ENCODE measurements around the gene FBXO7. TPM values are rescaled to one million over a fixed set of nuclear protein-coding genes. Genes with fewer than 3 reads are reported as not detected.

FBXO7 gene
- total and polyA plus RNA-seq, 2 experiments from 2014 or later = 82.7 to 94.2 TPM

- no peak overlapping the region for H3K4me3 ChIP-seq
- no peaks in the 10 kb centered on the region for H3K27me3 ChIP-seq
- H3K4me1 ChIP-seq (ENCODE audit: insufficient read depth) = peaks cover 11% of the 10 kb centered on the region
- H3K4me2 ChIP-seq = peak overlapping the region; percentile 71
- peaks cover 29% of the 10 kb centered on the region for H4K20me1 ChIP-seq (ENCODE audit: insufficient read depth, poor library complexity, severe bottlenecking)
- H3K36me3 ChIP-seq (replicated peaks; ENCODE audit: insufficient read depth, low read depth) = no peaks in the 10 kb centered on the region
- no peaks in the 10 kb centered on the region for H3K9me2 ChIP-seq (replicated peaks; ENCODE audit: insufficient read depth)
- H2AFZ ChIP-seq = no peak overlapping the region
- 40% methylated on average over 6 of the region's 6 CpGs for WGBS (ENCODE audit: low lambda C conversion rate, missing lambda C conversion rate)
- TF ChIP-seq EZH2phosphoT487 (IDR thresholded peaks at IDR 0.05; ENCODE audit: low read depth, severe bottlenecking, unreplicated experiment) (no peak), EZH2 (IDR thresholded peaks at IDR 0.05; ENCODE audit: borderline replicate concordance) (no peak), CTCF (IDR thresholded peaks at IDR 0.05; ENCODE audit: poor library complexity) (peak; percentile 59)
- no peaks in the 10 kb centered on the region for H3K9me3 ChIP-seq (ENCODE audit: low read depth)
- peak; percentile 55 for DNase-seq (ENCODE audit: low spot score)
- H3K27ac ChIP-seq = peak overlapping the region; percentile 99
- peaks cover 30% of the 10 kb centered on the region for H3K79me2 ChIP-seq
Measured at GRCh38 chr22:32473388-32473952, 1.1 kb upstream of the FBXO7 start.

DNA sequence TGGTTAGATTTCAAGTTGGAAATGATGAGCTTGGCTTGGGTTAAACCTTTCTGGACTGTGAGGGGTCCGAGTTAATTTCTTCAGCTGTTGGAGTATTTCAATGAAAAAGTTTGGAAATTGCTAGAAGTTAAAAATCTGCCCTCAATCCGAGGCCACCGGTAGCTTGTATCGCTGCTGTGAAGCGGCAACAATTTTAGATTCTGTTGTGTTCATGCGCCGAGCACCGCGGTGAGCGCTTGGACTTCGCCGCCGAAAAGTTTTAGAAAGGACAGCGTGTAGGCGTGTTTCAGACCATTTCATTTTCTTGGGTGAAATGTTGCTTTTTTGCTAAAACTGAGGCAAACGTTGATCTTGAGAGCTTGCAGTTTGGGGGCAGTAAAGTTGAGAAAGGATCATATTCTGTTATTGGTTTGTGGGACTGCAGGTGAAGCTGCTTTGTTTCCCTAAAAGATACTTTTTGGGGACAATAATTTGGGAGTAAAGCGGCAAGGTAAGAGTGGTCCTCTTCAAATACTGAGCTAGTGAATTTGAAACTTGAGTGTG lies 928 bp downstream of the FBXO7 start:
- Histone ChIP-seq H3K4me2 (peak overlapping the region; percentile 84), H3K79me2 (peaks cover 51% of the 10 kb centered on the region), H3K9me2 (replicated peaks; ENCODE audit: insufficient read depth) (no peaks in the 10 kb centered on the region), H3K27ac (peak overlapping the region; percentile 99), H3K36me3 (replicated peaks; ENCODE audit: insufficient read depth, low read depth) (no peaks in the 10 kb centered on the region), H3K9me3 (ENCODE audit: low read depth) (no peaks in the 10 kb centered on the region), H3K27me3 (no peaks in the 10 kb centered on the region), H3K4me3 (peak overlapping the region; percentile 83), H2AFZ (peak overlapping the region; percentile 70), H3K4me1 (ENCODE audit: insufficient read depth) (peaks cover 11% of the 10 kb centered on the region), H4K20me1 (ENCODE audit: insufficient read depth, poor library complexity, severe bottlenecking) (peaks cover 49% of the 10 kb centered on the region)
- DNase-seq (ENCODE audit: low spot score) = peak; percentile 50
- WGBS (ENCODE audit: low lambda C conversion rate, missing lambda C conversion rate) = under 1% methylated on average over 17 of the region's 17 CpGs
- TF ChIP-seq EZH2phosphoT487 (IDR thresholded peaks at IDR 0.05; ENCODE audit: low read depth, severe bottlenecking, unreplicated experiment) (no peak), CTCF (IDR thresholded peaks at IDR 0.05; ENCODE audit: poor library complexity) (no peak), EZH2 (IDR thresholded peaks at IDR 0.05; ENCODE audit: borderline replicate concordance) (no peak)

DNA sequence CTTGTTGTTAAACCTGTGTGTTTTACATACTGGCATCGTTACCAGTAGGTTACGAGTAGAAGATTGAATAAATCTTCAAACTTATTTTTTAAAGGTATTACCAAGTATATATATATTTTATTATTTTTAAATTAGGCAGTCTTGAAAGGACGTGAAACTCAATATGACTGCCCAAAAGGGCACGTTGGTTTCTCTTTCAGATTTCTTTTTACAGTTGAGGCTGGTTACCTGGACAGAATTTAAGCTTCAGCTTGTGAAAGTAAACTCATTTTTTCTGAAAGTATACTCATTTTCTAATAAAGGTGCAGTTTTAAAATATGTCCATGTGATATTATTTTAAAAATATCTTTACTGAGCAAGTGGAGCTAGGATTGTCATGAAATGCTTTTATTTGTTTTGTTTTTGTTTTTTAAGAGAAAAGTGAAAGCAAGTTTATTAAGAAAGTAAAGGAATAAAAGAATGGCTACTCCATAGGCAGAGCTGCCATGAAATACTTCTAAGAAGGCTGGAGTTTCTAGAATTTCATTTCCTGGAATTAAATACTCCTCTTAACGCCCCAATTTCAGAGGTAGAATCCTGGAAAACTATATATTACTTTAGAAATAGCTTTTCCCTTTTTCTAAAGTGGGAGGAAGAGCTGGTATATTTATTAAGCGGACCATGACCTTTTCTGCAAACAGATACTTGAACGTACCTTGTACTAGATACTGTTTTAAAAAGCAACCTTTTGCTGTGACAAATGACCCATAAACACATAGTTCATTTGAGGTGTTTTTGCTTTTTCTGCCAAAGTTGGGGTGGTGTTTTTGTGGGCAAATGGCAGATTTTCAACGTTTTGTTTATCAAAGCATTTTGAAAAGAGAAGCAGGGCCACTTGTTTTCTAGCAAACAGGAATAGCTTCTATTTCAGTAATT lies 1.9 kb downstream of the FBXO7 start:
- Histone ChIP-seq H3K9me3 (ENCODE audit: low read depth) (no peaks in the 10 kb centered on the region), H3K27ac (peak overlapping the region; percentile 99), H4K20me1 (ENCODE audit: insufficient read depth, poor library complexity, severe bottlenecking) (peaks cover 59% of the 10 kb centered on the region), H3K36me3 (replicated peaks; ENCODE audit: insufficient read depth, low read depth) (no peaks in the 10 kb centered on the region), H3K4me2 (peak overlapping the region; percentile 84), H3K27me3 (no peaks in the 10 kb centered on the region), H3K79me2 (peaks cover 61% of the 10 kb centered on the region), H2AFZ (no peak overlapping the region), H3K4me3 (peak overlapping the region; percentile 83), H3K9me2 (replicated peaks; ENCODE audit: insufficient read depth) (no peaks in the 10 kb centered on the region), H3K4me1 (ENCODE audit: insufficient read depth) (peaks cover 11% of the 10 kb centered on the region)
- no peak for TF ChIP-seq CTCF (IDR thresholded peaks at IDR 0.05; ENCODE audit: poor library complexity)
- TF ChIP-seq EZH2 (IDR thresholded peaks at IDR 0.05; ENCODE audit: borderline replicate concordance) = no peak
- TF ChIP-seq EZH2phosphoT487 (IDR thresholded peaks at IDR 0.05; ENCODE audit: low read depth, severe bottlenecking, unreplicated experiment) = no peak
- 37% methylated on average over 8 of the region's 8 CpGs for WGBS (ENCODE audit: low lambda C conversion rate, missing lambda C conversion rate)
- DNase-seq (ENCODE audit: low spot score) = no peak

Data from hepatocyte (in vitro differentiated cells).